GDM1 (cell line): ENCODE results near the gene ELP4.
"Not testable (repeated sequence)": the region's sequence is repeated elsewhere in the genome, so short reads cannot be mapped to it uniquely, and the experiment has no call there.

Experiments
- DNase-seq: peaks from one replicate; lab custom pipeline; 2025; lab: John Stamatoyannopoulos, UW

ELP4 gene

GRCh38 chr11:31645747-31646146 lies 136.2 kb downstream of the ELP4 start:
- no peak for DNase-seq

GRCh38 chr11:31646216-31646615 lies 136.6 kb downstream of the ELP4 start:
- no peak for DNase-seq

GRCh38 chr11:31649129-31649966 lies 139.8 kb downstream of the ELP4 start:
- no peak for DNase-seq

- no peak for DNase-seq
These were observed 141.6 kb downstream of the ELP4 start for GRCh38 chr11:31651208-31651607.

GRCh38 chr11:31651822-31652221 lies 142.3 kb downstream of the ELP4 start:
- DNase-seq, result no peak

GRCh38 chr11:31652528-31652927 lies 143.0 kb downstream of the ELP4 start:
- no peak for DNase-seq

- DNase-seq, result no peak
These were observed 145.9 kb downstream of the ELP4 start for GRCh38 chr11:31655483-31655882.

- no peak for DNase-seq
These were observed 146.5 kb downstream of the ELP4 start for GRCh38 chr11:31656051-31656450.

GRCh38 chr11:31657091-31657490 lies 147.5 kb downstream of the ELP4 start:
- DNase-seq, result no peak

- DNase-seq, result no peak
These were observed 154.6 kb downstream of the ELP4 start for GRCh38 chr11:31664129-31664528.

GRCh38 chr11:31664954-31665353 lies 155.4 kb downstream of the ELP4 start:
- DNase-seq, result no peak

- no peak for DNase-seq
These were observed 162.1 kb downstream of the ELP4 start for GRCh38 chr11:31671681-31672080.

- not testable (repeated sequence) for DNase-seq
These were observed 163.5 kb downstream of the ELP4 start for GRCh38 chr11:31673108-31673507.

- DNase-seq, result no peak
These were observed 166.9 kb downstream of the ELP4 start for GRCh38 chr11:31676280-31676982.

GRCh38 chr11:31680770-31681169 lies 171.2 kb downstream of the ELP4 start:
- no peak for DNase-seq

- no peak for DNase-seq
These were observed 177.7 kb downstream of the ELP4 start for GRCh38 chr11:31687256-31687655.

- DNase-seq, result no peak
These were observed 178.3 kb downstream of the ELP4 start for GRCh38 chr11:31687861-31688260.

GRCh38 chr11:31689559-31689958 lies 180.0 kb downstream of the ELP4 start:
- no peak for DNase-seq

- DNase-seq, result no peak
These were observed 180.5 kb downstream of the ELP4 start for GRCh38 chr11:31690041-31690440.

- no peak for DNase-seq
These were observed 180.9 kb downstream of the ELP4 start for GRCh38 chr11:31690516-31690915.

GRCh38 chr11:31692466-31692865 lies 182.9 kb downstream of the ELP4 start:
- DNase-seq, result no peak

GRCh38 chr11:31697049-31697448 lies 187.5 kb downstream of the ELP4 start:
- DNase-seq, result not testable (repeated sequence)

GRCh38 chr11:31699066-31699465 lies 189.5 kb downstream of the ELP4 start:
- DNase-seq, result no peak
